Fibroblast of the aortic adventitia (primary cell): ENCODE results near the gene METTL4. TPM values are rescaled to one million over a fixed set of nuclear protein-coding genes. Genes with fewer than 3 reads are reported as not detected.

ENCODE experiments used
- DNase-seq: peaks from one replicate; pipeline ENCODE4 v3.0.0-alpha.2; 2010; ENCODE audit warnings: low read depth
- H3K4me3 ChIP-seq: 2 replicates; pipeline ENCODE4 v1.5.1; 2011; ENCODE audit warnings: low read depth, mild to moderate bottlenecking, control low read depth, low read length, moderate library complexity
- CTCF ChIP-seq: IDR thresholded peaks from 2 replicates; pipeline ENCODE4 v1.5.1; 2011; ENCODE audit warnings: mild to moderate bottlenecking, low read length, control low read depth, inconsistent platforms; ENCODE audit not compliant: insufficient read depth
- total RNA-seq: library from RNA; depleted of rRNA; stranded (reverse); fragments of >200 nt; gene quantifications from 2 replicates; pipeline ENCODE4 v1.2.3, GENCODE V29; 2012; ENCODE audit warnings: low replicate concordance

Gene METTL4
- total RNA-seq, 1 donor = 22.1 TPM

- no peak for DNase-seq
- no peak for TF ChIP-seq CTCF
- H3K4me3 ChIP-seq = no peak overlapping the region
These were observed 2.7 kb downstream of the METTL4 start for GRCh38 chr18:2568605-2569004.

- DNase-seq = no peak
- H3K4me3 ChIP-seq = no peak overlapping the region
- no peak for TF ChIP-seq CTCF
These were observed 3.2 kb downstream of the METTL4 start for GRCh38 chr18:2568129-2568528.

- no peak overlapping the region for H3K4me3 ChIP-seq
- TF ChIP-seq CTCF = no peak
- no peak for DNase-seq
These were observed 6.9 kb downstream of the METTL4 start for GRCh38 chr18:2564373-2564772.

GRCh38 chr18:2559249-2559648 is 12.1 kb downstream of the METTL4 start:
- no peak for TF ChIP-seq CTCF
- no peak overlapping the region for H3K4me3 ChIP-seq
- DNase-seq = no peak

GRCh38 chr18:2557536-2557935 is 13.8 kb downstream of the METTL4 start:
- no peak for DNase-seq
- no peak for TF ChIP-seq CTCF
- H3K4me3 ChIP-seq = no peak overlapping the region

- no peak for DNase-seq
- H3K4me3 ChIP-seq = no peak overlapping the region
- TF ChIP-seq CTCF = no peak
These were observed 15.4 kb downstream of the METTL4 start for GRCh38 chr18:2555895-2556294.

GRCh38 chr18:2554696-2555095 is 16.6 kb downstream of the METTL4 start:
- DNase-seq = no peak
- TF ChIP-seq CTCF = no peak
- no peak overlapping the region for H3K4me3 ChIP-seq
